Sigmoid colon (tissue), 7 donors: ENCODE measurements around the gene ARCN1. TPM values are rescaled to one million over a fixed set of nuclear protein-coding genes. Genes with fewer than 3 reads are reported as not detected.

Experiments used
- DNase-seq: peaks from one replicate; pipeline ENCODE4 v3.0.0-alpha.2; 2019
- H3K27ac ChIP-seq, 4 donors: fragments of 200-600 bp; sonication (generic); one replicate each; pipeline ENCODE4 v1.5.1; 2016 to 2019; ENCODE audit warnings: mild to moderate bottlenecking in 1 of 4
- H3K27me3 ChIP-seq, 3 donors: fragments of 200-600 bp; sonication (generic); one replicate each; pipeline ENCODE4 v1.5.1; 2019; ENCODE audit warnings: mild to moderate bottlenecking in 1 of 3
- H3K36me3 ChIP-seq, 4 donors: fragments of 200-600 bp; sonication (generic); one replicate each; pipeline ENCODE4 v1.5.1; 2016 to 2019
- H3K4me1 ChIP-seq, 4 donors: fragments of 200-600 bp; sonication (generic); one replicate each; pipeline ENCODE4 v1.5.1; 2017 to 2019
- H3K4me3 ChIP-seq, 4 donors: fragments of 200-600 bp; sonication (generic); one replicate each; pipeline ENCODE4 v1.5.1; 2017 to 2019; ENCODE audit warnings: mild to moderate bottlenecking in 2 of 4, moderate library complexity in 1 of 4
- H3K9me3 ChIP-seq, 4 donors: fragments of 200-600 bp in 3 of 4; sonication (generic) in 3 of 4; one replicate each; pipeline versions ENCODE4 v1.5.1 to v1.6.1; 2013 to 2019
- EP300 ChIP-seq, 4 donors: sonication (generic); formaldehyde crosslinking; IDR thresholded peaks; one replicate each; pipeline ENCODE4 v1.6.1; 2017; ENCODE audit warnings: antibody characterized with exemption in 4 of 4
- POLR2A ChIP-seq, 2 donors: fragments of 450-650 bp; IDR thresholded peaks; one replicate each; pipeline ENCODE4 v1.6.1; 2016; ENCODE audit warnings: antibody characterized with exemption in 2 of 2, mild to moderate bottlenecking in 2 of 2, moderate library complexity in 2 of 2
- POLR2AphosphoS5 ChIP-seq, 4 donors: sonication (generic); formaldehyde crosslinking; IDR thresholded peaks; one replicate each; pipeline ENCODE4 v1.6.1; 2017; ENCODE audit warnings: antibody characterized with exemption in 4 of 4
- WGBS, 2 donors: extraction: QIAGEN DNeasy Blood & Tissue Kit; methylation state at CpG; one replicate each; pipeline ENCODE4 v1.1.7; 2013; 5-methylcytosine and 5-hydroxymethylcytosine counted together
- intact Hi-C: fragments of 100-400 bp; cut with DNase I; formaldehyde crosslinking; loops from one replicate; pipeline ENCODE4 v1.15.1; 2023
- polyA plus RNA-seq, 3 donors: library from polyadenylated mRNA; stranded (reverse); fragments of 200-250 nt; gene quantifications; one replicate each; pipeline ENCODE4 v1.2.3, GENCODE V29; 2013
- total RNA-seq, 4 donors: library from RNA; depleted of rRNA; stranded (reverse); fragments of >200 nt; gene quantifications; one replicate each; pipeline ENCODE4 v1.1.0, GENCODE V29; 2016
- TF ChIP-seq, protein P1 (sequence below), 4 experiments: fragments of 450-650 bp in 3 of 4; fragments of 200-600 bp in 1 of 4; IDR thresholded peaks; one replicate each; pipeline ENCODE4 v1.5.1; 2016 to 2019; ENCODE audit warnings: antibody characterized with exemption in 4 of 4, mild to moderate bottlenecking in 3 of 4, moderate library complexity in 2 of 4
- donor health status: healthy with polysubstance abuse.
- donor health status: Bipolar disorder and iron deficiency.
- donor health status: healthy.

Gene ARCN1
- total and polyA plus RNA-seq, 7 donors, result 74.9 to 105 (median 87.8) TPM

- TF ChIP-seq POLR2A (IDR thresholded peaks at IDR 0.05) (peak in 1 of 2 donors; percentile 21), POLR2AphosphoS5 (IDR thresholded peaks at IDR 0.05) (no peak)
- intact Hi-C loops, result no loop called here
- Histone ChIP-seq H3K4me3 (peak overlapping the region; percentile 27 to 66 (median 59)), H3K36me3 (peaks cover 0 to 31% (median 11%) of the 10 kb centered on the region in 4 donors), H3K4me1 (peaks cover 0 to 80% (median 69%) of the 10 kb centered on the region in 4 donors), H3K27ac (peak overlapping the region; percentile 86 to 92 (median 90)), H3K9me3 (no peaks in the 10 kb centered on the region), H3K27me3 (no peaks in the 10 kb centered on the region)
- no peak for DNase-seq
- 70 to 74% methylated on average over 4 of the region's 4 CpGs for WGBS, 2 donors
These were observed 49.7 kb downstream of the ARCN1 start for GRCh38 chr11:118621784-118622375.

- no peak for DNase-seq
- Histone ChIP-seq H3K36me3 (peaks cover 2 to 31% (median 19%) of the 10 kb centered on the region in 4 donors), H3K9me3 (no peaks in the 10 kb centered on the region), H3K27me3 (no peaks in the 10 kb centered on the region), H3K4me3 (peak overlapping the region in 3 of 4 donors; percentile 58 to 66 (median 60)), H3K4me1 (peaks cover 0 to 73% (median 61%) of the 10 kb centered on the region in 4 donors), H3K27ac (peak overlapping the region; percentile 86 to 92 (median 90))
- intact Hi-C loops, result no loop called here
- TF ChIP-seq POLR2A (IDR thresholded peaks at IDR 0.05) (no peak), POLR2AphosphoS5 (IDR thresholded peaks at IDR 0.05) (peak; percentile 24 to 81 (median 80)), EP300 (IDR thresholded peaks at IDR 0.05) (no peak)
- TF ChIP-seq, protein P1, sequence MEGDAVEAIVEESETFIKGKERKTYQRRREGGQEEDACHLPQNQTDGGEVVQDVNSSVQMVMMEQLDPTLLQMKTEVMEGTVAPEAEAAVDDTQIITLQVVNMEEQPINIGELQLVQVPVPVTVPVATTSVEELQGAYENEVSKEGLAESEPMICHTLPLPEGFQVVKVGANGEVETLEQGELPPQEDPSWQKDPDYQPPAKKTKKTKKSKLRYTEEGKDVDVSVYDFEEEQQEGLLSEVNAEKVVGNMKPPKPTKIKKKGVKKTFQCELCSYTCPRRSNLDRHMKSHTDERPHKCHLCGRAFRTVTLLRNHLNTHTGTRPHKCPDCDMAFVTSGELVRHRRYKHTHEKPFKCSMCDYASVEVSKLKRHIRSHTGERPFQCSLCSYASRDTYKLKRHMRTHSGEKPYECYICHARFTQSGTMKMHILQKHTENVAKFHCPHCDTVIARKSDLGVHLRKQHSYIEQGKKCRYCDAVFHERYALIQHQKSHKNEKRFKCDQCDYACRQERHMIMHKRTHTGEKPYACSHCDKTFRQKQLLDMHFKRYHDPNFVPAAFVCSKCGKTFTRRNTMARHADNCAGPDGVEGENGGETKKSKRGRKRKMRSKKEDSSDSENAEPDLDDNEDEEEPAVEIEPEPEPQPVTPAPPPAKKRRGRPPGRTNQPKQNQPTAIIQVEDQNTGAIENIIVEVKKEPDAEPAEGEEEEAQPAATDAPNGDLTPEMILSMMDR (IDR thresholded peaks at IDR 0.05), result no peak
- 61 to 65% methylated on average over 9 of the region's 9 CpGs for WGBS, 2 donors
These were observed 50.4 kb downstream of the ARCN1 start for GRCh38 chr11:118622376-118623268.

DNA sequence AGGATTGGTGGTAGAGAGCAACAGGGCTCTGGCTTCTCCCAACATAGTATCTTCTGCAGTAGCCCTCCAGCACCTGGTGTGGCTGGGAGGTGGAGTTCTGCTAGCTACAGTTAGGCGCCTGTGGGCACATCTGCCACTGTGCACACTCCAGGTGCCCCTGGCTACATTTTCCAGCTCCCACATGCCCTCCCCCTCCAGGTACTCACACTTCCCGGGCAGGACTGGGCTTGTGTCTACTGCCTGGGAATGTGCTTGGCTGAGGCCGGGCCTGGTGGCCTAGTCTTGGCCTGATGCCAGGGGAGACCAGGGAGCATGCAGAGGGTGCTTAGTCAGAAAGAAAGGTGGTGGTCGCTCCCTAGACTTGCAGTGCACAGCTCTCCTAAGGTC lies 51.1 kb downstream of the ARCN1 start:
- H3K27ac ChIP-seq, result peak overlapping the region; percentile 86 to 92 (median 90)
- peak overlapping the region in 1 of 4 donors; percentile 7 for H3K4me3 ChIP-seq
- H3K27me3 ChIP-seq, result no peaks in the 10 kb centered on the region
- peaks cover 6 to 37% (median 24%) of the 10 kb centered on the region in 4 donors for H3K36me3 ChIP-seq
- H3K9me3 ChIP-seq, result no peaks in the 10 kb centered on the region
- no peak for TF ChIP-seq POLR2AphosphoS5 (IDR thresholded peaks at IDR 0.05)
- no peak for TF ChIP-seq EP300 (IDR thresholded peaks at IDR 0.05)
- DNase-seq, result no peak
- H3K4me1 ChIP-seq, result peaks cover 0 to 70% (median 57%) of the 10 kb centered on the region in 4 donors
- WGBS, 2 donors, result 59 to 64% methylated on average over 4 of the region's 4 CpGs
- intact Hi-C loops, result no loop called here

DNA sequence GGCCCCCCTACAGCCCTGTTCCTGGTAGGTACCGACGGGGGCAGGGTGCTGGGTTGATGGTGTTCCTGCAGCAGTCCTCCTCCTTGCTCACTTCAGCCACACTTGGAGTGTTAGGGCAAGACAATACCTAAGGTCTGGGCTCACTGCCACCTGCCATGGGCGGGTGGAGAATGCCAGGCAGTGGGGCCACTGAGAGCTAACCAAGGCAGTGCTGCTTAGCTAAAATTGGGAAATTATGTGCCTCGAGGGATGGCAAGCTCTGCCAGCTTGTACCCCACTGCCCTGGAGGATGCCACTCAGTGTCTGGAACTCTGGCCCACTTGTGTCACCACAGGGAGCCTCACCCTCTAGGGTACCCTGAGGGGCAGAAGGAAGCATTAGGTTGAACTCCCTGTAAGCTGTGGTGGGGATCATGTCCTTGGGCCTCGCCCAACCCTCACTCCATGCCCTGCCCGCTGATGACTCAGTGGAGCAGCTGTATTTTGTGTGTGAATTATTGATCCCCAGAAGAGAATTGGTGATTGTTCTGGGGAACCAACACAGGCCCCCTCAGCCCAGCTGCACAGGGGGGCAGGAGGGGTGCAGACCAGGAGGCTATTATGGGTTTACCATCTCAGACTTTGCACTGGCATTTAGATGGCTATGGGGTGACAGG lies 53.0 kb downstream of the ARCN1 start:
- H3K36me3 ChIP-seq, result peaks cover 6 to 54% (median 37%) of the 10 kb centered on the region in 4 donors
- H3K4me1 ChIP-seq, result peaks cover 0 to 67% (median 50%) of the 10 kb centered on the region in 4 donors
- H3K27me3 ChIP-seq, result no peaks in the 10 kb centered on the region
- H3K27ac ChIP-seq, result peak overlapping the region in 1 of 4 donors; percentile 1
- no peaks in the 10 kb centered on the region for H3K9me3 ChIP-seq
- 61 to 83% methylated on average over 6 of the region's 6 CpGs for WGBS, 2 donors
- H3K4me3 ChIP-seq, result no peak overlapping the region
- intact Hi-C loops, result no loop called here
- TF ChIP-seq POLR2A (IDR thresholded peaks at IDR 0.05) (no peak), POLR2AphosphoS5 (IDR thresholded peaks at IDR 0.05) (no peak), EP300 (IDR thresholded peaks at IDR 0.05) (no peak)
- TF ChIP-seq, protein P1 (IDR thresholded peaks at IDR 0.05), result no peak
- no peak for DNase-seq

DNA sequence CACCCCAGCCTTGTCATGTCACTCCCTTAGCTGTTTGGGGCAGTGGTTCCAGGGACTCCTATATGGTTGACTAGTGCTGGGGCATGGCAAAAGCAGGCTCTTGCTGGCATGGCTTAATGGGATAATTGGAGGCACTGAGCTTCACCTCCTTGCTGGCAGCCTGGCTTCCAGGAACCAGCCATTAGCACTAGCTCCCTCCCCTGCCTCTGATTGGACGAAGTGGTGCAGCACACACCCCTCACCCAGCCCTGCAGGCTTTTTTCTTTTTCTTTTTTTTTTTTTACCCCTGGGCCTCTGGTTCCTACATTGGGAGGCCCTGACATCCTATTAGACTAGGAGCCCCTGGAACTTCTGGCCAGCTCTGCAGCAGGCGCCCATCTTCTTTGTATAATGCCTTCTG lies 53.8 kb downstream of the ARCN1 start:
- peaks cover 0 to 65% (median 45%) of the 10 kb centered on the region in 4 donors for H3K4me1 ChIP-seq
- H3K36me3 ChIP-seq, result peaks cover 6 to 62% (median 38%) of the 10 kb centered on the region in 4 donors
- intact Hi-C loops, result no loop called here

More for the DNA sequence above, 53.8 kb downstream of the ARCN1 start:
- Histone ChIP-seq H3K4me3 (no peak overlapping the region), H3K27me3 (no peaks in the 10 kb centered on the region), H3K9me3 (no peaks in the 10 kb centered on the region), H3K27ac (no peak overlapping the region)
- no peak for TF ChIP-seq EP300 (IDR thresholded peaks at IDR 0.05)
- TF ChIP-seq, protein P1 (IDR thresholded peaks at IDR 0.05), result no peak
- no peak for TF ChIP-seq POLR2A (IDR thresholded peaks at IDR 0.05)
- no peak for TF ChIP-seq POLR2AphosphoS5 (IDR thresholded peaks at IDR 0.05)
- DNase-seq, result no peak
- 66 to 85% methylated on average over 2 of the region's 2 CpGs for WGBS, 2 donors
